Esophagus squamous epithelium (tissue), 4 donors: ENCODE measurements around the gene GPD1L.

Source experiments
- POLR2A ChIP-seq, 4 donors: fragments of 450-650 bp; IDR thresholded peaks; one replicate each; pipeline ENCODE4 v1.6.1; 2017; ENCODE audit warnings: antibody characterized with exemption in 4 of 4, mild to moderate bottlenecking in 4 of 4, moderate library complexity in 3 of 4
- TF ChIP-seq, protein P1 (sequence below), 6 experiments: fragments of 450-650 bp in 4 of 6; fragments of 200-600 bp in 2 of 6; sonication (generic) in 2 of 6; IDR thresholded peaks; one replicate each; pipeline ENCODE4 v1.5.1; 2016 to 2019; ENCODE audit warnings: antibody characterized with exemption in 6 of 6, mild to moderate bottlenecking in 4 of 6, moderate library complexity in 4 of 6

DNA sequence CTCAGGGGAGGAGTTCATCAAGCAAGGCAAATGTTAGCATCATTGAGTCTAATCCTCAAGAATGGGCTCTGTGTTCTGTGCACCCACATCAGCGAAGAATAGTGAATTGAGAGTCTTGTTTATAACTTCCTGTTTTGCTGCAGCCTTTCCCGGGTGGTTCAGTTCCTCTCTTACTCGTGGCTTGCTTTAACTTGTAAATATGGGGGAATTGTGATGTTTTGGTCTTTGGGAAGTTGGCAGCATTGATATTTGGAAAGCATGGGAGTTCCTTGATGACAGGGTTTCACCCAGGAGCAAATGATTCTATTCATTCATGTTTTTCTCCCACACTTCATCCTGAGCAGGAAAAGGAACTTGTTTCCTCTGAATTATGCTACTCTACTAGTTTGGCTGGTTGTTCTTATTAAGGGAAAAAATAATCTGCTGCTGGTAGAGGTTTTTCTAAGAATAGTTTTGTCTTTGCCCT is 40.4 kb downstream of the GPD1L start:
- TF ChIP-seq, protein P1, sequence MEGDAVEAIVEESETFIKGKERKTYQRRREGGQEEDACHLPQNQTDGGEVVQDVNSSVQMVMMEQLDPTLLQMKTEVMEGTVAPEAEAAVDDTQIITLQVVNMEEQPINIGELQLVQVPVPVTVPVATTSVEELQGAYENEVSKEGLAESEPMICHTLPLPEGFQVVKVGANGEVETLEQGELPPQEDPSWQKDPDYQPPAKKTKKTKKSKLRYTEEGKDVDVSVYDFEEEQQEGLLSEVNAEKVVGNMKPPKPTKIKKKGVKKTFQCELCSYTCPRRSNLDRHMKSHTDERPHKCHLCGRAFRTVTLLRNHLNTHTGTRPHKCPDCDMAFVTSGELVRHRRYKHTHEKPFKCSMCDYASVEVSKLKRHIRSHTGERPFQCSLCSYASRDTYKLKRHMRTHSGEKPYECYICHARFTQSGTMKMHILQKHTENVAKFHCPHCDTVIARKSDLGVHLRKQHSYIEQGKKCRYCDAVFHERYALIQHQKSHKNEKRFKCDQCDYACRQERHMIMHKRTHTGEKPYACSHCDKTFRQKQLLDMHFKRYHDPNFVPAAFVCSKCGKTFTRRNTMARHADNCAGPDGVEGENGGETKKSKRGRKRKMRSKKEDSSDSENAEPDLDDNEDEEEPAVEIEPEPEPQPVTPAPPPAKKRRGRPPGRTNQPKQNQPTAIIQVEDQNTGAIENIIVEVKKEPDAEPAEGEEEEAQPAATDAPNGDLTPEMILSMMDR (IDR thresholded peaks at IDR 0.05), result no peak
- no peak for TF ChIP-seq POLR2A (IDR thresholded peaks at IDR 0.05)
